Stimulated activated CD4-positive, alpha-beta T cell treated with anti-CD3 and anti-CD28 coated beads, Interleukin-4, amount 100 ng/mL, for 1 hour (primary cell): ENCODE data around the gene RASIP1.
"Not testable (repeated sequence)": the region's sequence is repeated elsewhere in the genome, so short reads cannot be mapped to it uniquely, and the experiment has no call there.

ENCODE experiments used
- DNase-seq: peaks from one replicate; pipeline ENCODE4 v3.0.0-alpha.2; 2020

RASIP1 gene

GRCh38 chr19:48705431-48705830 lies 35.0 kb downstream of the RASIP1 start:
- DNase-seq: no peak

GRCh38 chr19:48703316-48703715 lies 37.1 kb downstream of the RASIP1 start:
- no peak for DNase-seq

- DNase-seq: no peak
Observed at GRCh38 chr19:48702701-48703100, 37.7 kb downstream of the RASIP1 start.

GRCh38 chr19:48698046-48698445 lies 42.4 kb downstream of the RASIP1 start:
- no peak for DNase-seq

- no peak for DNase-seq
Observed at GRCh38 chr19:48696353-48697010, 43.9 kb downstream of the RASIP1 start.

GRCh38 chr19:48695743-48696352 lies 44.6 kb downstream of the RASIP1 start, which contains the start of gene FUT2:
Gene FUT2 (plus strand): TSS chr19:48695971. CDS start chr19:48702957, 6,986 bp downstream.
- no peak for DNase-seq

GRCh38 chr19:48693629-48694028 lies 46.8 kb downstream of the RASIP1 start:
- DNase-seq: not testable (repeated sequence)

GRCh38 chr19:48689449-48689848 lies 51.0 kb downstream of the RASIP1 start:
- no peak for DNase-seq

- DNase-seq: no peak
Observed at GRCh38 chr19:48687776-48688175, 52.6 kb downstream of the RASIP1 start.

GRCh38 chr19:48686637-48687036 lies 53.8 kb downstream of the RASIP1 start:
- not testable (repeated sequence) for DNase-seq

GRCh38 chr19:48686088-48686487 lies 54.3 kb downstream of the RASIP1 start:
- DNase-seq: no peak

- no peak for DNase-seq
Observed at GRCh38 chr19:48685583-48685982, 54.8 kb downstream of the RASIP1 start.

GRCh38 chr19:48683349-48683748 lies 57.1 kb downstream of the RASIP1 start:
- DNase-seq: peak; percentile 44

- no peak for DNase-seq
Observed at GRCh38 chr19:48681127-48681470, 59.3 kb downstream of the RASIP1 start.

- DNase-seq: no peak
Observed at GRCh38 chr19:48680436-48681126, 59.8 kb downstream of the RASIP1 start.

GRCh38 chr19:48680006-48680405 lies 60.4 kb downstream of the RASIP1 start:
- DNase-seq: not testable (repeated sequence)

GRCh38 chr19:48678201-48678600 lies 62.2 kb downstream of the RASIP1 start:
- DNase-seq: no peak

GRCh38 chr19:48676887-48677286 lies 63.5 kb downstream of the RASIP1 start:
- no peak for DNase-seq

GRCh38 chr19:48676487-48676886 lies 63.9 kb downstream of the RASIP1 start:
- DNase-seq: no peak

- peak; percentile 66 for DNase-seq
Observed at GRCh38 chr19:48674921-48675824, 65.2 kb downstream of the RASIP1 start.

GRCh38 chr19:48674216-48674809 lies 66.1 kb downstream of the RASIP1 start:
- DNase-seq: no peak

- no peak for DNase-seq
Observed at GRCh38 chr19:48673436-48674100, 66.8 kb downstream of the RASIP1 start.
